GM18868 (cell line): ENCODE data around the gene GRIA1.
A peak's percentile ranks its signal among the peaks of the same experiment; 100 is the strongest.
"Not testable (repeated sequence)": the region's sequence is repeated elsewhere in the genome, so short reads cannot be mapped to it uniquely, and the experiment has no call there.

ENCODE experiments used
- ATAC-seq: cut with Tn5 transposase; IDR thresholded peaks from one replicate; pipeline ENCODE4 v1.9.1; 2021; ENCODE audit warnings: mild to moderate bottlenecking, moderate library complexity; ENCODE audit not compliant: unreplicated experiment

The GRIA1 gene

GRCh38 chr5:153823036-153823435, 332.6 kb downstream of the GRIA1 start:
- no peak for ATAC-seq

GRCh38 chr5:153824909-153825308, 334.4 kb downstream of the GRIA1 start:
- no peak for ATAC-seq

DNA sequence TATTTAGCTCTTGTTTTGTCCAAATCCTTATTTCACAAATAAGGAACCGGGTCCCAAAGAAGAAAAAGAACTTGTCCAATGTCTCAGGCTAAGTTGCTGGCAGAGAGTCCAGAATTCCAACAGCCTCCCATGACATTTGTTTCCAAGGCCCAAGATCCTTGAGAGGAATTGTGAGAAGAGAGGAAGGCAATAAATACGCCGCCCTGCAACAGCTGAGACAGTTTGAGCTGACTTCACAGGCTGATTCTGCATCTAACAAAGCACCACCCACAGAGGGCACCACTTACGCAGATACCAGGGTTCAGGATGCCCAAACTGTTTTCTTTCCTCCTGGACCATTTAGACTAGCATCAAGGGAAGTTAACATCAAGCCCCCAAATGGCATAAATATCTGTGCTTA, 336.9 kb downstream of the GRIA1 start:
- no peak for ATAC-seq

DNA sequence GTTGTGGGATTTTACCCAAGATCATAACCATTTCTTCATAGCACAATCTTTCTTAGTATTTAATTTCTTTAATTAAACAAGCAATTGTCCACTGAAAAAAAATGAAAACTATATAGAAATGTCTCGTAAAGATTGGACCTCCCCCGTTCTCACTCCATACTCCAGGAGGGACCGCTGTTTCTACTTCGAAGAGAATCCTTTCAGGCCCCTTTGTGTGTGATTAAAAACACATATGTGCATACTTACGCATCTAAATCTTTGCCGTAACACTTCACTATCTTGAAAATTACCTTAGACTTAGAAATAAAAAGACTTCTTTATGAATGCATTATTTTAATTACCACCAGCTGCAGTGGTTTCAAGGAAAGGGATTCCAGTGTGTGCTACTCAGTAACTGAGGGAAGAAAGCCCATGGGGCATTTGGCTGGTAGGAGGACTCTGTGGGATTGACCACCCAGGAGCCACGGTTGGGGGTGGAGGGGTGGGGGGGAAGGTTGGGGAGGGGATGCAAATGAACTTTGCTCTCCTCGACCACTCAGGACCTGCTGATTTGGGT, 339.1 kb downstream of the GRIA1 start:
- no peak for ATAC-seq

DNA sequence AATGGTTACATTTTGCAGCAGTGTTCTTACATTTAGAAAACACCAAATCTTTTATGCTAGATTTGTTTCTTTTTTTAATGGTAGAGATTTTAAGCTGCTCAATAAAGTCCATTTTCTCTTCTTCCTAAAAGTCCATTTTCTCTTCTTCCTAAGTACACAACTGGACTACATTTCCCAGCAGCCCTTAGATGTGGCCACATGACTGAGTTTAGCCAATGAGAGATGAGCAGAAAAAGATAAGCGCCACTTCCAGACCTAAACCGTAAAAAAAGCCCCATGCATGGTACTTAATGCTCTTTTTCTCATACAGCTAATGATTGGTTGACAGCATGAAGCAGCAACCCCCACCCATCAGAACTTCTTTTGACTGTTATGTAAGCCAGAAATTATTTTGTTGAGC, 341.5 kb downstream of the GRIA1 start:
- ATAC-seq: peak; percentile 83

DNA sequence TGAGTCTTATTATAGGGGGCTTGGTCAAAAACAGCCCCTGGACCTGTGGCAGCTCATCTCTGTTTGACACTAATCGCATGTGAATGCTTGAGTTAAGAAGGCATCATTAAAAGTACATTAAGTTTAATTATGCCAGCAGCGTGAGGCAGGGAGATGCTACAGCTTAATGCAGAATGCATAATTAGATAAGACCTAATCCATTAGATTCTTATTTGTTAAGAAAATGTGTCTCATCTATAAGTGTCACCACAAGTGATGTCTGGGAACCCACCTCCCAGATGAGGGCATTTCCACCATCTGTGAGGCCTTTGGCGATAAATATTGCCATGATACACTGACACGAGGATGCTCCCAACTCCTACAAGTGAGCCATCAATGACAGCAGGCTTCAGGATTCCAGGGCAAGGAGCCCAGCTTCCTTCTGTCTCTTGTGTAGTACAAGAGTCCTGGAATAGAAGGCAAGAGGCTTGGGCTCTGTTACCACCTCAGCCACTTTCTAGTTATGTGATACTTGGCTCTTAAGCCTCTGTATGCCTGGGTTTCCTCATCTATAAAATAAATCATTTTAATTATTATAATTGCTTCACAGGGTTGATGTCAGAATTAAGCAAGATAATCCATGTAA, 345.5 kb downstream of the GRIA1 start:
- no peak for ATAC-seq

GRCh38 chr5:153849303-153850113, 359.0 kb downstream of the GRIA1 start:
- ATAC-seq: not testable (repeated sequence)

- ATAC-seq: no peak
These were observed 369.9 kb downstream of the GRIA1 start for GRCh38 chr5:153860195-153860886.

DNA sequence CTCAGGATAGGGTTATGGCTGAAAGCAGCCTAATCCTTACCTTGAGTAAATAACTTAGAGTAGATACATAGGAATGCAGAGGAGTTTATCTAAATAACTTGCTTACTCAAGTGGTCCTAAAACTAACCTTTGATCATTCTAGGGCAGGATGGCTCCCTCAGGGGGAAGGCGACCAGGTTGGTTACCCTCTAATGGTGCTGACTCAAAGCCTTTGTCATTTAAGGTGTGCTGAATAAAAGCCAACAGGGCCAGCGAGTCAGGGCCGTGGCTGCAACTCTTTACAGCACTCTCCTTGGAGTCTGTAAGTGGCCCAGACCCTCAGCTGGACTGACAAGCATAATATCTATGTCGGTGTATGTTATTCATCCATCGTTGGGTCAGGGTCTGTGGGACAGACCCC, 372.4 kb downstream of the GRIA1 start:
- not testable (repeated sequence) for ATAC-seq
